Neural cell (in vitro differentiated cells): Measurements from ENCODE around the gene SMARCC2. TPM values are rescaled to one million over a fixed set of nuclear protein-coding genes. Genes with fewer than 3 reads are reported as not detected.

ENCODE experiments used
- H2AFZ ChIP-seq: fragments of 200-600, 300-800 bp; sonication (generic), shearing (Covaris generic); 2 replicates; pipeline ENCODE4 v1.6.0; 2014; ENCODE audit warnings: low read depth, mild to moderate bottlenecking, antibody characterized with exemption, low read length, moderate library complexity
- H3F3A ChIP-seq: fragments of 200-600 bp; shearing (Covaris generic); 2 replicates; pipeline ENCODE4 v1.6.1; 2016; ENCODE audit warnings: mild to moderate bottlenecking, moderate library complexity, mixed read lengths, antibody characterized with exemption, low read length; ENCODE audit not compliant: insufficient read depth, poor library complexity, severe bottlenecking
- H3K27ac ChIP-seq: fragments of 200-600, 300-800 bp; sonication (generic), shearing (Covaris generic); 2 replicates; pipeline ENCODE4 v1.5.1; 2014; ENCODE audit warnings: mild to moderate bottlenecking, low read length, moderate library complexity
- H3K27me3 ChIP-seq: fragments of 300-800, 200-600 bp; sonication (generic), shearing (Covaris generic); 2 replicates; pipeline ENCODE4 v1.6.0; 2014; ENCODE audit warnings: mild to moderate bottlenecking, low read depth, low read length, moderate library complexity; ENCODE audit not compliant: insufficient read depth
- H3K36me3 ChIP-seq: fragments of 300-800, 200-600 bp; sonication (generic), shearing (Covaris generic); 2 replicates; pipeline ENCODE4 v1.5.1; 2014; ENCODE audit warnings: mild to moderate bottlenecking, antibody characterized with exemption, low read length, moderate library complexity; ENCODE audit not compliant: insufficient read depth
- H3K4me2 ChIP-seq: fragments of 300-800, 200-600 bp; sonication (generic), shearing (Covaris generic); 2 replicates; pipeline ENCODE4 v1.6.0; 2014; ENCODE audit warnings: mild to moderate bottlenecking, low read length
- H3K4me3 ChIP-seq: fragments of 300-800, 200-600 bp; sonication (generic), shearing (Covaris generic); 2 replicates; pipeline ENCODE4 v1.5.1; 2014; ENCODE audit warnings: mild to moderate bottlenecking, low read length, moderate library complexity
- H3K79me2 ChIP-seq: fragments of 200-600 bp; shearing (Covaris generic); replicated peaks from 2 replicates; pipeline ENCODE4 v1.6.0; 2014; ENCODE audit warnings: mild to moderate bottlenecking, low read length, moderate library complexity; ENCODE audit not compliant: insufficient read depth
- H3K9ac ChIP-seq: fragments of 300-800, 200-600 bp; sonication (generic), shearing (Covaris generic); 2 replicates; pipeline ENCODE4 v1.6.1; 2016; ENCODE audit warnings: mild to moderate bottlenecking, low read length, mixed read lengths
- H3K9me2 ChIP-seq: fragments of 200-600 bp; shearing (Covaris generic); 2 replicates; pipeline ENCODE4 v1.6.1; 2016; ENCODE audit warnings: mild to moderate bottlenecking, low read length, mixed read lengths; ENCODE audit not compliant: insufficient read depth
- H3K9me3 ChIP-seq: fragments of 200-600, 300-800 bp; sonication (generic), shearing (Covaris generic); 2 replicates; pipeline ENCODE4 v1.6.1; 2016; ENCODE audit warnings: mild to moderate bottlenecking, mixed run types, low read length, moderate library complexity, mixed read lengths
- H4K20me1 ChIP-seq: fragments of 200-600 bp; shearing (Covaris generic); 2 replicates; pipeline ENCODE4 v1.6.1; 2016; ENCODE audit warnings: mild to moderate bottlenecking, mixed run types; ENCODE audit not compliant: insufficient read depth
- CTCF ChIP-seq: fragments of 450-650 bp; IDR thresholded peaks from 2 replicates; pipeline ENCODE4 v1.5.1; 2014; ENCODE audit warnings: antibody characterized with exemption, mild to moderate bottlenecking, moderate library complexity; ENCODE audit not compliant: poor library complexity, severe bottlenecking
- EP300 ChIP-seq: fragments of 450-650 bp; conservative IDR thresholded peaks from 2 replicates; pipeline ENCODE4 v1.6.1; 2014; ENCODE audit warnings: antibody characterized with exemption, mild to moderate bottlenecking, moderate library complexity; ENCODE audit not compliant: poor library complexity, severe bottlenecking
- EZH2 ChIP-seq: fragments of 200-600, 300-800 bp; shearing (Covaris generic), sonication (generic); IDR thresholded peaks from 2 replicates; pipeline ENCODE4 v1.6.1; 2014; ENCODE audit warnings: antibody characterized with exemption, low read length, borderline replicate concordance, mild to moderate bottlenecking; ENCODE audit not compliant: insufficient read depth, poor library complexity, severe bottlenecking
- MXI1 ChIP-seq: fragments of 450-650 bp; conservative IDR thresholded peaks from 2 replicates; pipeline ENCODE4 v1.6.1; 2014; ENCODE audit warnings: antibody characterized with exemption, mild to moderate bottlenecking; ENCODE audit not compliant: poor library complexity, severe bottlenecking
- POLR2AphosphoS5 ChIP-seq: IDR thresholded peaks from 2 replicates; pipeline ENCODE4 v1.6.1; 2012
- RAD21 ChIP-seq: fragments of 450-650 bp; conservative IDR thresholded peaks from 2 replicates; pipeline ENCODE4 v1.6.1; 2014; ENCODE audit warnings: antibody characterized with exemption, mild to moderate bottlenecking, moderate library complexity
- REST ChIP-seq: IDR thresholded peaks from 2 replicates; pipeline ENCODE4 v1.6.1; 2012; ENCODE audit warnings: borderline replicate concordance
- SMC3 ChIP-seq: fragments of 450-650 bp; conservative IDR thresholded peaks from 2 replicates; pipeline ENCODE4 v1.6.1; 2014; ENCODE audit warnings: antibody characterized with exemption, mild to moderate bottlenecking, moderate library complexity; ENCODE audit not compliant: poor library complexity
- TAF1 ChIP-seq: IDR thresholded peaks from 2 replicates; pipeline ENCODE4 v1.6.1; 2012; ENCODE audit warnings: low read depth
- polyA plus RNA-seq: library from polyadenylated mRNA; depleted of rRNA; stranded (reverse); fragments of >200 nt; gene quantifications from 2 replicates; pipeline ENCODE4 v1.2.3, GENCODE V29; 2014

Gene SMARCC2
- polyA plus RNA-seq, 1 donor from 2014 or later, result 85.6 TPM

GRCh38 chr12:56188131-56188777 is 1.0 kb downstream of the SMARCC2 start:
- Histone ChIP-seq H3F3A (peaks cover 7% of the 10 kb centered on the region), H3K9me2 (no peaks in the 10 kb centered on the region), H3K4me2 (peak overlapping the region; percentile 95), H3K9ac (peak overlapping the region; percentile 99), H3K4me3 (peak overlapping the region; percentile 97), H3K27ac (peak overlapping the region; percentile 97), H3K36me3 (peaks cover 14% of the 10 kb centered on the region), H2AFZ (peak overlapping the region; percentile 66), H3K79me2 (peaks cover 35% of the 10 kb centered on the region), H3K9me3 (no peaks in the 10 kb centered on the region), H3K27me3 (no peaks in the 10 kb centered on the region), H4K20me1 (no peaks in the 10 kb centered on the region)
- TF ChIP-seq REST (no peak), RAD21 (no peak), SMC3 (no peak), POLR2AphosphoS5 (no peak), EP300 (no peak), TAF1 (no peak), MXI1 (no peak)

GRCh38 chr12:56186957-56187356 is 2.3 kb downstream of the SMARCC2 start:
- TF ChIP-seq REST (no peak), POLR2AphosphoS5 (no peak), CTCF (no peak), MXI1 (no peak), RAD21 (no peak), TAF1 (no peak), EP300 (no peak), SMC3 (no peak), EZH2 (no peak)
- Histone ChIP-seq H3K27ac (no peak overlapping the region), H3K4me2 (peak overlapping the region; percentile 95)

More at GRCh38 chr12:56186957-56187356, 2.3 kb downstream of the SMARCC2 start:
- peaks cover 14% of the 10 kb centered on the region for H3K36me3 ChIP-seq
- H3K4me3 ChIP-seq, result peak overlapping the region; percentile 97
- no peaks in the 10 kb centered on the region for H3K27me3 ChIP-seq
- H3K9me2 ChIP-seq, result no peaks in the 10 kb centered on the region
- H3F3A ChIP-seq, result peaks cover 7% of the 10 kb centered on the region
- H3K9ac ChIP-seq, result peak overlapping the region; percentile 99
- H3K9me3 ChIP-seq, result no peaks in the 10 kb centered on the region
- H2AFZ ChIP-seq, result no peak overlapping the region
- no peaks in the 10 kb centered on the region for H4K20me1 ChIP-seq
- peaks cover 35% of the 10 kb centered on the region for H3K79me2 ChIP-seq
